Esophagus squamous epithelium (tissue), 4 donors: ENCODE results near the gene RIN3.

ENCODE experiments used
- POLR2A ChIP-seq, 4 donors: fragments of 450-650 bp; IDR thresholded peaks; one replicate each; pipeline ENCODE4 v1.6.1; 2017; ENCODE audit warnings: antibody characterized with exemption in 4 of 4, mild to moderate bottlenecking in 4 of 4, moderate library complexity in 3 of 4
- TF ChIP-seq, protein P1 (sequence below), 6 experiments: fragments of 450-650 bp in 4 of 6; fragments of 200-600 bp in 2 of 6; sonication (generic) in 2 of 6; IDR thresholded peaks; one replicate each; pipeline ENCODE4 v1.5.1; 2016 to 2019; ENCODE audit warnings: antibody characterized with exemption in 6 of 6, mild to moderate bottlenecking in 4 of 6, moderate library complexity in 4 of 6

DNA sequence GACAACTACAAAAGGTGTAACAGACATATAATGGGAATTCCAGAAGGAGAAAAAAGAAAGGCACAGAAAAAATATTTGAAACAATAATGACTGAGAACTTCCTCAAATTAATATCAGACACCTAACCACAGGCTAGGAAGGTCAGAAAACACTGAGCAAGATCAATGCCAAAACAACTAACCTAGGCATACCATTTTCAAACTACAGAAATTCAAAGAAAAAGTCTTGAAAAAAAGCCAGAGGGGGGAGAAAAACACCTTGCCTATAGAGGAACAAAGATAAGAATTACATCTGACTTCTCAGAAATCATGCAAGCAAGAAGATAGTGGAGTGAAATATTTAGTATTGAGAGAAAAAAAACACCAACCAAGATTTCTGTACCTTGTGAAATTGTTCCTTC is 77.8 kb downstream of the RIN3 start:
- TF ChIP-seq, protein P1, sequence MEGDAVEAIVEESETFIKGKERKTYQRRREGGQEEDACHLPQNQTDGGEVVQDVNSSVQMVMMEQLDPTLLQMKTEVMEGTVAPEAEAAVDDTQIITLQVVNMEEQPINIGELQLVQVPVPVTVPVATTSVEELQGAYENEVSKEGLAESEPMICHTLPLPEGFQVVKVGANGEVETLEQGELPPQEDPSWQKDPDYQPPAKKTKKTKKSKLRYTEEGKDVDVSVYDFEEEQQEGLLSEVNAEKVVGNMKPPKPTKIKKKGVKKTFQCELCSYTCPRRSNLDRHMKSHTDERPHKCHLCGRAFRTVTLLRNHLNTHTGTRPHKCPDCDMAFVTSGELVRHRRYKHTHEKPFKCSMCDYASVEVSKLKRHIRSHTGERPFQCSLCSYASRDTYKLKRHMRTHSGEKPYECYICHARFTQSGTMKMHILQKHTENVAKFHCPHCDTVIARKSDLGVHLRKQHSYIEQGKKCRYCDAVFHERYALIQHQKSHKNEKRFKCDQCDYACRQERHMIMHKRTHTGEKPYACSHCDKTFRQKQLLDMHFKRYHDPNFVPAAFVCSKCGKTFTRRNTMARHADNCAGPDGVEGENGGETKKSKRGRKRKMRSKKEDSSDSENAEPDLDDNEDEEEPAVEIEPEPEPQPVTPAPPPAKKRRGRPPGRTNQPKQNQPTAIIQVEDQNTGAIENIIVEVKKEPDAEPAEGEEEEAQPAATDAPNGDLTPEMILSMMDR (IDR thresholded peaks at IDR 0.05): no peak
- no peak for TF ChIP-seq POLR2A (IDR thresholded peaks at IDR 0.05)
